HepG2 (cell line): Measurements from ENCODE around the gene TPR. TPM values are rescaled to one million over a fixed set of nuclear protein-coding genes. Genes with fewer than 3 reads are reported as not detected.
A peak's percentile ranks its signal among the peaks of the same experiment; 100 is the strongest.

Experiments used
- ATF1 ChIP-seq: IDR thresholded peaks from 2 replicates; pipeline ENCODE4 v1.6.1; 2016; ENCODE audit warnings: mild to moderate bottlenecking, control low read depth
- BCL6 ChIP-seq: IDR thresholded peaks from 2 replicates; pipeline ENCODE4 v1.6.1; 2016; ENCODE audit warnings: missing genetic modification reagents, missing compliant biosample characterization
- BRD4 ChIP-seq: sonication (generic); formaldehyde crosslinking; IDR thresholded peaks from 2 replicates; pipeline ENCODE4 v1.4.0; 2020; ENCODE audit warnings: missing genetic modification reagents
- HMGA1 ChIP-seq: sonication (generic); formaldehyde crosslinking; conservative IDR thresholded peaks from 2 replicates; pipeline ENCODE4 v1.4.0; 2020; ENCODE audit warnings: missing genetic modification reagents
- KDM5A ChIP-seq: fragments of 200-600 bp; sonication (generic); IDR thresholded peaks from 2 replicates; pipeline ENCODE4 v1.7.0; 2018; ENCODE audit warnings: antibody characterized with exemption, mild to moderate bottlenecking, low read length, borderline replicate concordance
- KLF16 ChIP-seq, 2 experiments: sonication (generic) in 1 of 2; formaldehyde crosslinking in 1 of 2; IDR thresholded peaks; 2 replicates each; pipeline versions ENCODE4 v1.6.1 to v1.8.0; 2016 to 2023; ENCODE audit warnings: missing genetic modification reagents in 2 of 2, missing compliant biosample characterization in 1 of 2
- MBD4 ChIP-seq: IDR thresholded peaks from 2 replicates; pipeline ENCODE4 v1.6.1; 2012; ENCODE audit warnings: low read length, inconsistent platforms, borderline replicate concordance
- MXI1 ChIP-seq: IDR thresholded peaks from 3 replicates; pipeline ENCODE4 v1.6.1; 2012; ENCODE audit warnings: low read depth, low read length, inconsistent platforms, borderline replicate concordance
- RARA ChIP-seq: IDR thresholded peaks from 2 replicates; pipeline ENCODE4 v1.6.1; 2016; ENCODE audit warnings: missing genetic modification reagents, missing compliant biosample characterization
- SP2 ChIP-seq: sonication (generic); formaldehyde crosslinking; IDR thresholded peaks from 2 replicates; pipeline ENCODE4 v1.5.1; 2020; ENCODE audit warnings: mild to moderate bottlenecking, missing genetic modification reagents
- U2AF1 ChIP-seq: fragments of 200-400 bp; formaldehyde crosslinking; optimal IDR thresholded peaks from 2 replicates; pipeline ENCODE3; 2017; ENCODE audit warnings: mild to moderate bottlenecking, low read depth, low read length
- ZNF101 ChIP-seq: sonication (generic); formaldehyde crosslinking; IDR thresholded peaks from 2 replicates; pipeline ENCODE4 v1.4.0; 2020; ENCODE audit warnings: mild to moderate bottlenecking, low read depth, missing genetic modification reagents, borderline replicate concordance
- ZNF383 ChIP-seq: sonication (generic); formaldehyde crosslinking; IDR thresholded peaks from 2 replicates; pipeline ENCODE4 v1.4.0; 2020; ENCODE audit warnings: missing genetic modification reagents, mild to moderate bottlenecking, borderline replicate concordance
- ZNF709 ChIP-seq: sonication (generic); formaldehyde crosslinking; IDR thresholded peaks from 2 replicates; pipeline ENCODE4 v1.5.0; 2020; ENCODE audit warnings: mild to moderate bottlenecking, missing genetic modification reagents
- ZNF768 ChIP-seq: sonication (generic); formaldehyde crosslinking; IDR thresholded peaks from 2 replicates; pipeline ENCODE4 v1.4.0; 2020; ENCODE audit warnings: missing genetic modification reagents
- ZNF770 ChIP-seq: sonication (generic); formaldehyde crosslinking; IDR thresholded peaks from 2 replicates; pipeline ENCODE4 v1.5.0; 2020; ENCODE audit warnings: mild to moderate bottlenecking, missing genetic modification reagents
- polyA plus RNA-seq, 8 experiments: library from polyadenylated mRNA; depleted of rRNA in 3 of 8; stranded (reverse) in 7 of 8; unstranded in 1 of 8; fragments of >200 nt; fragmentation: Illumina TruSeq in 4 of 8; extraction: Trizol in 4 of 8; gene quantifications; 2 replicates each; pipeline versions ENCODE4 v1.2.1 to v1.2.3, GENCODE V29; 2011 to 2016; ENCODE audit warnings: low read depth in 4 of 8, missing spikeins in 1 of 8, mixed read lengths in 1 of 8; ENCODE audit not compliant: insufficient read depth in 1 of 8
- total RNA-seq, 5 experiments: library from RNA; depleted of rRNA; stranded (reverse); fragments of >200 nt; fragmentation: Illumina TruSeq; extraction: Trizol; gene quantifications; 2 replicates each; pipeline ENCODE4 v1.2.3, GENCODE V29; 2016; ENCODE audit warnings: low read depth in 1 of 5
- TF ChIP-seq, protein P1 (sequence below): sonication (generic); formaldehyde crosslinking; IDR thresholded peaks from 2 replicates; pipeline ENCODE4 v1.4.0; 2020; ENCODE audit warnings: missing genetic modification reagents, mild to moderate bottlenecking, borderline replicate concordance
- TF ChIP-seq, protein P2 (sequence below): IDR thresholded peaks from 2 replicates; pipeline ENCODE4 v1.6.1; 2018; ENCODE audit warnings: missing genetic modification reagents, mild to moderate bottlenecking, missing compliant biosample characterization
- TF ChIP-seq, protein P3 (sequence below): sonication (generic); formaldehyde crosslinking; IDR thresholded peaks from 2 replicates; pipeline ENCODE4 v1.4.0; 2020; ENCODE audit warnings: missing genetic modification reagents, borderline replicate concordance

TPR gene
- total and polyA plus RNA-seq, 2 of the 13 experiments (the other 11 are each of a cell fraction or from before 2014, with no cell fraction given), result 78.9 to 81.7 TPM

- TF ChIP-seq, protein P1, sequence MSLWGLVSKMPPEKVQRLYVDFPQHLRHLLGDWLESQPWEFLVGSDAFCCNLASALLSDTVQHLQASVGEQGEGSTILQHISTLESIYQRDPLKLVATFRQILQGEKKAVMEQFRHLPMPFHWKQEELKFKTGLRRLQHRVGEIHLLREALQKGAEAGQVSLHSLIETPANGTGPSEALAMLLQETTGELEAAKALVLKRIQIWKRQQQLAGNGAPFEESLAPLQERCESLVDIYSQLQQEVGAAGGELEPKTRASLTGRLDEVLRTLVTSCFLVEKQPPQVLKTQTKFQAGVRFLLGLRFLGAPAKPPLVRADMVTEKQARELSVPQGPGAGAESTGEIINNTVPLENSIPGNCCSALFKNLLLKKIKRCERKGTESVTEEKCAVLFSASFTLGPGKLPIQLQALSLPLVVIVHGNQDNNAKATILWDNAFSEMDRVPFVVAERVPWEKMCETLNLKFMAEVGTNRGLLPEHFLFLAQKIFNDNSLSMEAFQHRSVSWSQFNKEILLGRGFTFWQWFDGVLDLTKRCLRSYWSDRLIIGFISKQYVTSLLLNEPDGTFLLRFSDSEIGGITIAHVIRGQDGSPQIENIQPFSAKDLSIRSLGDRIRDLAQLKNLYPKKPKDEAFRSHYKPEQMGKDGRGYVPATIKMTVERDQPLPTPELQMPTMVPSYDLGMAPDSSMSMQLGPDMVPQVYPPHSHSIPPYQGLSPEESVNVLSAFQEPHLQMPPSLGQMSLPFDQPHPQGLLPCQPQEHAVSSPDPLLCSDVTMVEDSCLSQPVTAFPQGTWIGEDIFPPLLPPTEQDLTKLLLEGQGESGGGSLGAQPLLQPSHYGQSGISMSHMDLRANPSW (CRISPR knock-in tag), result no peak
- TF ChIP-seq MXI1 (no peak), SP2 (CRISPR knock-in tag) (peak; percentile 9; the same call in 1 of the 2 replicates), BCL6 (CRISPR knock-in tag) (0 out of 2 replicates have a peak, but pooled peaks have one; percentile 3), HMGA1 (CRISPR knock-in tag) (no peak), ZNF101 (CRISPR knock-in tag) (no peak), ATF1 (CRISPR knock-in tag) (no peak), ZNF709 (CRISPR knock-in tag) (no peak), KLF16 (CRISPR knock-in tag; IDR thresholded peaks at IDR 0.05) (peak in 1 of 2 experiments; percentile 16; a peak in 1 of 4 replicates), BRD4 (CRISPR knock-in tag) (no peak), ZNF768 (0 out of 2 replicates have a peak, but pooled peaks have one; percentile 8), ZNF383 (CRISPR knock-in tag) (no peak), MBD4 (no peak), U2AF1 (peak; percentile 42), KDM5A (peak; percentile 59; the same call in 1 of the 2 replicates), RARA (CRISPR knock-in tag) (0 out of 2 replicates have a peak, but pooled peaks have one; percentile 13), ZNF770 (CRISPR knock-in tag) (no peak)
- TF ChIP-seq, protein P2, sequence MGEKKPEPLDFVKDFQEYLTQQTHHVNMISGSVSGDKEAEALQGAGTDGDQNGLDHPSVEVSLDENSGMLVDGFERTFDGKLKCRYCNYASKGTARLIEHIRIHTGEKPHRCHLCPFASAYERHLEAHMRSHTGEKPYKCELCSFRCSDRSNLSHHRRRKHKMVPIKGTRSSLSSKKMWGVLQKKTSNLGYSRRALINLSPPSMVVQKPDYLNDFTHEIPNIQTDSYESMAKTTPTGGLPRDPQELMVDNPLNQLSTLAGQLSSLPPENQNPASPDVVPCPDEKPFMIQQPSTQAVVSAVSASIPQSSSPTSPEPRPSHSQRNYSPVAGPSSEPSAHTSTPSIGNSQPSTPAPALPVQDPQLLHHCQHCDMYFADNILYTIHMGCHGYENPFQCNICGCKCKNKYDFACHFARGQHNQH, result 0 out of 2 replicates have a peak, but pooled peaks have one; percentile 10
- TF ChIP-seq, protein P3, sequence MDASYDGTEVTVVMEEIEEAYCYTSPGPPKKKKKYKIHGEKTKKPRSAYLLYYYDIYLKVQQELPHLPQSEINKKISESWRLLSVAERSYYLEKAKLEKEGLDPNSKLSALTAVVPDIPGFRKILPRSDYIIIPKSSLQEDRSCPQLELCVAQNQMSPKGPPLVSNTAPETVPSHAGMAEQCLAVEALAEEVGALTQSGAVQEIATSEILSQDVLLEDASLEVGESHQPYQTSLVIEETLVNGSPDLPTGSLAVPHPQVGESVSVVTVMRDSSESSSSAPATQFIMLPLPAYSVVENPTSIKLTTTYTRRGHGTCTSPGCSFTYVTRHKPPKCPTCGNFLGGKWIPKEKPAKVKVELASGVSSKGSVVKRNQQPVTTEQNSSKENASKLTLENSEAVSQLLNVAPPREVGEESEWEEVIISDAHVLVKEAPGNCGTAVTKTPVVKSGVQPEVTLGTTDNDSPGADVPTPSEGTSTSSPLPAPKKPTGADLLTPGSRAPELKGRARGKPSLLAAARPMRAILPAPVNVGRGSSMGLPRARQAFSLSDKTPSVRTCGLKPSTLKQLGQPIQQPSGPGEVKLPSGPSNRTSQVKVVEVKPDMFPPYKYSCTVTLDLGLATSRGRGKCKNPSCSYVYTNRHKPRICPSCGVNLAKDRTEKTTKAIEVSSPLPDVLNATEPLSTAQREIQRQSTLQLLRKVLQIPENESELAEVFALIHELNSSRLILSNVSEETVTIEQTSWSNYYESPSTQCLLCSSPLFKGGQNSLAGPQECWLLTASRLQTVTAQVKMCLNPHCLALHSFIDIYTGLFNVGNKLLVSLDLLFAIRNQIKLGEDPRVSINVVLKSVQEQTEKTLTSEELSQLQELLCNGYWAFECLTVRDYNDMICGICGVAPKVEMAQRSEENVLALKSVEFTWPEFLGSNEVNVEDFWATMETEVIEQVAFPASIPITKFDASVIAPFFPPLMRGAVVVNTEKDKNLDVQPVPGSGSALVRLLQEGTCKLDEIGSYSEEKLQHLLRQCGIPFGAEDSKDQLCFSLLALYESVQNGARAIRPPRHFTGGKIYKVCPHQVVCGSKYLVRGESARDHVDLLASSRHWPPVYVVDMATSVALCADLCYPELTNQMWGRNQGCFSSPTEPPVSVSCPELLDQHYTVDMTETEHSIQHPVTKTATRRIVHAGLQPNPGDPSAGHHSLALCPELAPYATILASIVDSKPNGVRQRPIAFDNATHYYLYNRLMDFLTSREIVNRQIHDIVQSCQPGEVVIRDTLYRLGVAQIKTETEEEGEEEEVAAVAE, result peak; percentile 99
These were observed 526 bp downstream of the TPR start (continued) for GRCh38 chr1:186374303-186375151.
